K562 (cell line): ENCODE data around the gene CYP11A1. TPM values are rescaled to one million over a fixed set of nuclear protein-coding genes. Genes with fewer than 3 reads are reported as not detected.

Source experiments
- ADNP ChIP-seq: fragments of 200-800 bp; sonication (Bioruptor generic); IDR thresholded peaks from 2 replicates; pipeline ENCODE4 v1.6.1; 2016; ENCODE audit warnings: missing genetic modification characterization, missing compliant biosample characterization
- BRCA1 ChIP-seq, 2 experiments: fragments of 450-650 bp in 1 of 2; sonication (generic) in 1 of 2; formaldehyde crosslinking in 1 of 2; IDR thresholded peaks; 2 replicates each; pipeline versions ENCODE4 v1.5.0 to v1.6.1; 2017 to 2020; ENCODE audit warnings: mild to moderate bottlenecking in 1 of 2, missing genetic modification reagents in 1 of 2
- EWSR1 ChIP-seq: fragments of 450-650 bp; IDR thresholded peaks from 2 replicates; pipeline ENCODE4 v1.6.1; 2018; ENCODE audit warnings: borderline replicate concordance, mild to moderate bottlenecking, low read depth, moderate library complexity; ENCODE audit not compliant: partially characterized antibody
- FOXJ3 ChIP-seq: sonication (generic); formaldehyde crosslinking; IDR thresholded peaks from 2 replicates; pipeline ENCODE4 v1.4.0; 2020; ENCODE audit warnings: mild to moderate bottlenecking, missing genetic modification reagents
- GABPB2 ChIP-seq: fragments of 250-450 bp; sonication (Bioruptor Pico); conservative IDR thresholded peaks from 2 replicates; pipeline ENCODE4 v1.5.1; 2021; ENCODE audit warnings: mild to moderate bottlenecking
- HDAC2 ChIP-seq: fragments of 450-650 bp; IDR thresholded peaks from 2 replicates; pipeline ENCODE4 v1.6.1; 2016; ENCODE audit warnings: mild to moderate bottlenecking
- JUNB ChIP-seq: fragments of 450-650 bp; formaldehyde crosslinking; conservative IDR thresholded peaks from 2 replicates; pipeline ENCODE4 v1.4.0; 2020; ENCODE audit warnings: mild to moderate bottlenecking
- MCM3 ChIP-seq: fragments of 450-650 bp; IDR thresholded peaks from 2 replicates; pipeline ENCODE4 v1.6.1; 2016
- MED1 ChIP-seq: sonication (generic); formaldehyde crosslinking; IDR thresholded peaks from 2 replicates; pipeline ENCODE4 v1.8.1; 2023; ENCODE audit warnings: missing genetic modification reagents, borderline replicate concordance
- NONO ChIP-seq, 2 experiments: fragments of 200-400 bp in 1 of 2; fragments of 450-650 bp in 1 of 2; formaldehyde crosslinking in 1 of 2; IDR thresholded peaks; 2 replicates each; pipeline ENCODE4 v1.6.1; 2017; ENCODE audit warnings: low read depth in 2 of 2, mild to moderate bottlenecking in 2 of 2, moderate library complexity in 2 of 2, low read length in 1 of 2
- ZBTB17 ChIP-seq: fragments of 450-650 bp; formaldehyde crosslinking; IDR thresholded peaks from 2 replicates; pipeline ENCODE4 v1.4.0; 2020; ENCODE audit warnings: mild to moderate bottlenecking
- ZNF134 ChIP-seq: fragments of 250-450 bp; sonication (Bioruptor Pico); conservative IDR thresholded peaks from 2 replicates; pipeline ENCODE4 v1.4.0; 2020
- ZNF551 ChIP-seq: fragments of 250-450 bp; sonication (Bioruptor Pico); IDR thresholded peaks from 2 replicates; pipeline ENCODE4 v1.5.0; 2021; ENCODE audit warnings: mild to moderate bottlenecking, moderate library complexity
- polyA plus RNA-seq, 8 experiments: library from polyadenylated mRNA; depleted of rRNA in 4 of 8; stranded (reverse) in 5 of 8; unstranded in 3 of 8; fragments of >200 nt; fragmentation: Nextera tagmentation in 2 of 8; fragmentation: Illumina TruSeq in 1 of 8; extraction: Ambion mirVana in 2 of 8; extraction: Trizol in 1 of 8; gene quantifications; 2 replicates each; pipeline versions ENCODE4 v1.2.1 to v1.2.3, GENCODE V29; 2011 to 2014; ENCODE audit warnings: inconsistent platforms in 1 of 8, missing spikeins in 1 of 8
- total RNA-seq, 7 experiments: library from RNA; depleted of rRNA in 6 of 7; stranded (reverse); fragments of >200 nt in 6 of 7; fragmentation: Illumina TruSeq in 2 of 7; extraction: Trizol in 2 of 7; gene quantifications; 2 replicates each; pipeline versions ENCODE4 v1.2.1 to v1.2.3, GENCODE V29; 2011 to 2021; ENCODE audit warnings: low replicate concordance in 1 of 7
- TF ChIP-seq, protein P1 (sequence below): fragments of 150-350 bp; IDR thresholded peaks from 2 replicates; pipeline ENCODE4 v1.6.1; 2014; ENCODE audit warnings: low read depth, mild to moderate bottlenecking, low read length, borderline replicate concordance
- TF ChIP-seq, protein P2 (sequence below), 2 experiments: fragments of 450-650 bp in 1 of 2; sonication (generic) in 1 of 2; formaldehyde crosslinking in 1 of 2; IDR thresholded peaks; 2 replicates each; pipeline versions ENCODE4 v1.7.1 to v1.9.0; 2016 to 2022; ENCODE audit warnings: inconsistent platforms in 1 of 2, mild to moderate bottlenecking in 1 of 2, missing genetic modification reagents in 1 of 2

CYP11A1 gene
- total and polyA plus RNA-seq, 9 of the 15 experiments (the other 6 are each of a cell fraction or from before 2014, with no cell fraction given), result 0.06 to 0.24 (median 0.10) TPM; not detected in 4

DNA sequence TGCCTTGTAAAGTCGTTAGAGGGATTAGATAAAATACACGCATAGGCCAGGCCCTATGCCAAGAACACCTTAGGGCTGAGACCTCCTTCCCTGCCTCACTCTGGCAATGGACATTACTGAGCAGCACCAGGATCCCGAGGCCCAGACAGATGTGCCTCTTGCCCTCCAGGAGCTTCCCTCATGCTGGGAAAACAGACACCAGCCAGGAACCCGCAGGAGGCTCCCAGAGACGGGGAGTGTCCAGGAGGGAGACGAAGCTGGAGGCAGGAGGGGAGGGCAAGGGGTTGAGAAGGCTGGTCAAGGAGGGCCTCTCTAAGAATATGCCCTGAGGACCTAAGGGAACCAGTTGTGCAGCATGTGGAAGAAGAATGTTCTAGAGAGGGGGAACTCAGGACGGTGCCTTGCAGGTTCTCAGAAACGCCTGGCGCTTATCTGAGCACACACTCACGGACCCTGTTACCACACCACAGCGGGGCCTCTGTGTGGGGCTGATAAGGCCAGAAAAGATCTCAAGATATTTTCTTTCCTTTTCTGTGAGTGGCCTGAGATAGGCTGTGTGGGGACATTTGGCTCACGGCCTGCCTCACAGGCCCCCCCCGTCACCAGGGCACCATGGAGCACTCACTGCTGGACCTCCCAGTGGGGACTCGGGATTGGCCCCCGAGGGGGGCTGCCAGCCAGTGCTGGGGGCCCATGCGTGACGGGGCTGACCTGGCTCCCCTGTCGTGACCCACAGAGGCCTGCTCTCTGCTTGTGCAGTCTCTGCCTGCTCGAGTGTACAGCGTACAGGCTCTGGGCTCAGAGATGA is 22.0 kb upstream of the CYP11A1 start (continued):
- TF ChIP-seq, protein P1, sequence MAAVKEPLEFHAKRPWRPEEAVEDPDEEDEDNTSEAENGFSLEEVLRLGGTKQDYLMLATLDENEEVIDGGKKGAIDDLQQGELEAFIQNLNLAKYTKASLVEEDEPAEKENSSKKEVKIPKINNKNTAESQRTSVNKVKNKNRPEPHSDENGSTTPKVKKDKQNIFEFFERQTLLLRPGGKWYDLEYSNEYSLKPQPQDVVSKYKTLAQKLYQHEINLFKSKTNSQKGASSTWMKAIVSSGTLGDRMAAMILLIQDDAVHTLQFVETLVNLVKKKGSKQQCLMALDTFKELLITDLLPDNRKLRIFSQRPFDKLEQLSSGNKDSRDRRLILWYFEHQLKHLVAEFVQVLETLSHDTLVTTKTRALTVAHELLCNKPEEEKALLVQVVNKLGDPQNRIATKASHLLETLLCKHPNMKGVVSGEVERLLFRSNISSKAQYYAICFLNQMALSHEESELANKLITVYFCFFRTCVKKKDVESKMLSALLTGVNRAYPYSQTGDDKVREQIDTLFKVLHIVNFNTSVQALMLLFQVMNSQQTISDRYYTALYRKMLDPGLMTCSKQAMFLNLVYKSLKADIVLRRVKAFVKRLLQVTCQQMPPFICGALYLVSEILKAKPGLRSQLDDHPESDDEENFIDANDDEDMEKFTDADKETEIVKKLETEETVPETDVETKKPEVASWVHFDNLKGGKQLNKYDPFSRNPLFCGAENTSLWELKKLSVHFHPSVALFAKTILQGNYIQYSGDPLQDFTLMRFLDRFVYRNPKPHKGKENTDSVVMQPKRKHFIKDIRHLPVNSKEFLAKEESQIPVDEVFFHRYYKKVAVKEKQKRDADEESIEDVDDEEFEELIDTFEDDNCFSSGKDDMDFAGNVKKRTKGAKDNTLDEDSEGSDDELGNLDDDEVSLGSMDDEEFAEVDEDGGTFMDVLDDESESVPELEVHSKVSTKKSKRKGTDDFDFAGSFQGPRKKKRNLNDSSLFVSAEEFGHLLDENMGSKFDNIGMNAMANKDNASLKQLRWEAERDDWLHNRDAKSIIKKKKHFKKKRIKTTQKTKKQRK, result no peak
- TF ChIP-seq, protein P2, sequence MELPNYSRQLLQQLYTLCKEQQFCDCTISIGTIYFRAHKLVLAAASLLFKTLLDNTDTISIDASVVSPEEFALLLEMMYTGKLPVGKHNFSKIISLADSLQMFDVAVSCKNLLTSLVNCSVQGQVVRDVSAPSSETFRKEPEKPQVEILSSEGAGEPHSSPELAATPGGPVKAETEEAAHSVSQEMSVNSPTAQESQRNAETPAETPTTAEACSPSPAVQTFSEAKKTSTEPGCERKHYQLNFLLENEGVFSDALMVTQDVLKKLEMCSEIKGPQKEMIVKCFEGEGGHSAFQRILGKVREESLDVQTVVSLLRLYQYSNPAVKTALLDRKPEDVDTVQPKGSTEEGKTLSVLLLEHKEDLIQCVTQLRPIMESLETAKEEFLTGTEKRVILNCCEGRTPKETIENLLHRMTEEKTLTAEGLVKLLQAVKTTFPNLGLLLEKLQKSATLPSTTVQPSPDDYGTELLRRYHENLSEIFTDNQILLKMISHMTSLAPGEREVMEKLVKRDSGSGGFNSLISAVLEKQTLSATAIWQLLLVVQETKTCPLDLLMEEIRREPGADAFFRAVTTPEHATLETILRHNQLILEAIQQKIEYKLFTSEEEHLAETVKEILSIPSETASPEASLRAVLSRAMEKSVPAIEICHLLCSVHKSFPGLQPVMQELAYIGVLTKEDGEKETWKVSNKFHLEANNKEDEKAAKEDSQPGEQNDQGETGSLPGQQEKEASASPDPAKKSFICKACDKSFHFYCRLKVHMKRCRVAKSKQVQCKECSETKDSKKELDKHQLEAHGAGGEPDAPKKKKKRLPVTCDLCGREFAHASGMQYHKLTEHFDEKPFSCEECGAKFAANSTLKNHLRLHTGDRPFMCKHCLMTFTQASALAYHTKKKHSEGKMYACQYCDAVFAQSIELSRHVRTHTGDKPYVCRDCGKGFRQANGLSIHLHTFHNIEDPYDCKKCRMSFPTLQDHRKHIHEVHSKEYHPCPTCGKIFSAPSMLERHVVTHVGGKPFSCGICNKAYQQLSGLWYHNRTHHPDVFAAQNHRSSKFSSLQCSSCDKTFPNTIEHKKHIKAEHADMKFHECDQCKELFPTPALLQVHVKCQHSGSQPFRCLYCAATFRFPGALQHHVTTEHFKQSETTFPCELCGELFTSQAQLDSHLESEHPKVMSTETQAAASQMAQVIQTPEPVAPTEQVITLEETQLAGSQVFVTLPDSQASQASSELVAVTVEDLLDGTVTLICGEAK (IDR thresholded peaks at IDR 0.05), result no peak
- TF ChIP-seq, protein P2 (CRISPR knock-in tag; IDR thresholded peaks at IDR 0.05), result no peak
- TF ChIP-seq FOXJ3 (no peak), ZBTB17 (peak; percentile 73), NONO (IDR thresholded peaks at IDR 0.05; ENCODE audit: low read depth in 2 of 2, low read length in 1 of 2) (peak in 1 of 2 experiments; percentile 88; a peak in 1 of 4 replicates), EWSR1 (no peak), MED1 (no peak), HDAC2 (peak; percentile 94), ZNF551 (CRISPR knock-in tag) (no peak), MCM3 (no peak), ADNP (tag) (no peak), ZNF134 (CRISPR knock-in tag) (peak; percentile 63; the same call in 1 of the 2 replicates), JUNB (CRISPR knock-in tag) (0 out of 2 replicates have a peak, but pooled peaks have one; percentile 21), GABPB2 (CRISPR knock-in tag) (0 out of 2 replicates have a peak, but pooled peaks have one; percentile 32), BRCA1 (IDR thresholded peaks at IDR 0.05) (no peak), BRCA1 (CRISPR knock-in tag; IDR thresholded peaks at IDR 0.05) (no peak)
